Measurements from ENCODE around the gene CUX1.
"Not testable (repeated sequence)": the region's sequence is repeated elsewhere in the genome, so short reads cannot be mapped to it uniquely, and the experiment has no call there.

- TF ChIP-seq CTCF (IDR thresholded peaks at IDR 0.05; ENCODE audit: insufficient read depth, low read length); SPI1 (IDR thresholded peaks at IDR 0.05; ENCODE audit: borderline replicate concordance, low read depth); GABPA (IDR thresholded peaks at IDR 0.05; ENCODE audit: low read depth): not testable (repeated sequence)
Observed at GRCh38 chr7:102330666-102331460, 513.4 kb downstream of the CUX1 start.

Measured in HL-60 (cell line).